Fibroblast of mammary gland (primary cell): Measurements from ENCODE around the gene HIF1A.
"Not testable (repeated sequence)": the region's sequence is repeated elsewhere in the genome, so short reads cannot be mapped to it uniquely, and the experiment has no call there.

Experiments
- DNase-seq: peaks from one replicate; pipeline ENCODE4 v3.0.0-alpha.2; 2010; ENCODE audit warnings: low read depth
- H3K4me3 ChIP-seq: 2 replicates; pipeline ENCODE4 v1.5.1; 2011; ENCODE audit warnings: low read depth, mild to moderate bottlenecking, low read length, moderate library complexity; ENCODE audit not compliant: control insufficient read depth
- CTCF ChIP-seq: conservative IDR thresholded peaks from 2 replicates; pipeline ENCODE4 v1.5.1; 2011; ENCODE audit warnings: low read depth, low read length, inconsistent platforms; ENCODE audit not compliant: control insufficient read depth, insufficient read depth

The HIF1A gene

GRCh38 chr14:61750708-61751474 is 55.6 kb downstream of the HIF1A start:
- peak overlapping the region; percentile 17 for H3K4me3 ChIP-seq
- no peak for TF ChIP-seq CTCF
- DNase-seq = peak; percentile 59

- no peak for TF ChIP-seq CTCF
- no peak overlapping the region for H3K4me3 ChIP-seq
These were observed 56.2 kb downstream of the HIF1A start for GRCh38 chr14:61751475-61751989.

GRCh38 chr14:61752626-61753025 is 57.3 kb downstream of the HIF1A start:
- TF ChIP-seq CTCF = no peak
- no peak for DNase-seq
- no peak overlapping the region for H3K4me3 ChIP-seq

More at GRCh38 chr14:61751475-61751989, 56.2 kb downstream of the HIF1A start:
- no peak for DNase-seq

- no peak overlapping the region for H3K4me3 ChIP-seq
- peak; percentile 46 for DNase-seq
- peak; percentile 27 for TF ChIP-seq CTCF
These were observed 58.3 kb downstream of the HIF1A start for GRCh38 chr14:61753631-61754030.

- H3K4me3 ChIP-seq = no peak overlapping the region
- TF ChIP-seq CTCF = no peak
- peak; percentile 43 for DNase-seq
These were observed 59.5 kb downstream of the HIF1A start for GRCh38 chr14:61754627-61755381.

- DNase-seq, H3K4me3 ChIP-seq: not testable (repeated sequence)
These were observed 60.0 kb downstream of the HIF1A start for GRCh38 chr14:61755382-61755742.

GRCh38 chr14:61756135-61756534 is 60.8 kb downstream of the HIF1A start:
- no peak for DNase-seq
- TF ChIP-seq CTCF = no peak
- no peak overlapping the region for H3K4me3 ChIP-seq
